GM19025 (cell line): ENCODE results near the gene EPAS1.

Experiments
- ATAC-seq: cut with Tn5 transposase; IDR thresholded peaks from one replicate; pipeline ENCODE4 v1.9.1; 2021; ENCODE audit warnings: mild to moderate bottlenecking, low read depth, moderate library complexity; ENCODE audit not compliant: unreplicated experiment

Gene EPAS1

GRCh38 chr2:46296840-46297545 lies at the start of gene EPAS1:
Gene EPAS1, plus strand, starts transcription at chr2:46297407. Its CDS starts 505 bp downstream, at chr2:46297912.
- ATAC-seq, result peak; percentile 91

GRCh38 chr2:46248171-46248570 lies 49.0 kb upstream of the EPAS1 start:
- no peak for ATAC-seq

GRCh38 chr2:46249654-46250053 lies 47.6 kb upstream of the EPAS1 start:
- ATAC-seq, result no peak

- ATAC-seq, result no peak
Observed at GRCh38 chr2:46252891-46253659, 44.1 kb upstream of the EPAS1 start.

GRCh38 chr2:46254474-46254873 lies 42.7 kb upstream of the EPAS1 start:
- no peak for ATAC-seq

- ATAC-seq, result no peak
Observed at GRCh38 chr2:46256563-46257142, 40.6 kb upstream of the EPAS1 start.

- ATAC-seq, result no peak
Observed at GRCh38 chr2:46257476-46257875, 39.7 kb upstream of the EPAS1 start.

GRCh38 chr2:46257980-46258379 lies 39.2 kb upstream of the EPAS1 start:
- no peak for ATAC-seq

GRCh38 chr2:46258937-46259776 lies 38.0 kb upstream of the EPAS1 start:
- ATAC-seq, result no peak

GRCh38 chr2:46259777-46260168 lies 37.4 kb upstream of the EPAS1 start:
- no peak for ATAC-seq

GRCh38 chr2:46260305-46260704 lies 36.9 kb upstream of the EPAS1 start:
- no peak for ATAC-seq

- no peak for ATAC-seq
Observed at GRCh38 chr2:46262248-46262938, 34.8 kb upstream of the EPAS1 start.

GRCh38 chr2:46263347-46263746 lies 33.9 kb upstream of the EPAS1 start:
- no peak for ATAC-seq

- no peak for ATAC-seq
Observed at GRCh38 chr2:46264447-46264846, 32.8 kb upstream of the EPAS1 start.

- ATAC-seq, result no peak
Observed at GRCh38 chr2:46266134-46266533, 31.1 kb upstream of the EPAS1 start.

- no peak for ATAC-seq
Observed at GRCh38 chr2:46267616-46268015, 29.6 kb upstream of the EPAS1 start.

GRCh38 chr2:46268196-46268595 lies 29.0 kb upstream of the EPAS1 start:
- ATAC-seq, result peak; percentile 49

GRCh38 chr2:46269001-46269400 lies 28.2 kb upstream of the EPAS1 start:
- no peak for ATAC-seq

- ATAC-seq, result no peak
Observed at GRCh38 chr2:46269544-46270273, 27.5 kb upstream of the EPAS1 start.
